ENCODE measurements around the gene LRRC75B. TPM values are rescaled to one million over a fixed set of nuclear protein-coding genes. Genes with fewer than 3 reads are reported as not detected.

The LRRC75B gene
- total RNA-seq, 1 experiment from 2014 or later = 14.5 TPM

DNA sequence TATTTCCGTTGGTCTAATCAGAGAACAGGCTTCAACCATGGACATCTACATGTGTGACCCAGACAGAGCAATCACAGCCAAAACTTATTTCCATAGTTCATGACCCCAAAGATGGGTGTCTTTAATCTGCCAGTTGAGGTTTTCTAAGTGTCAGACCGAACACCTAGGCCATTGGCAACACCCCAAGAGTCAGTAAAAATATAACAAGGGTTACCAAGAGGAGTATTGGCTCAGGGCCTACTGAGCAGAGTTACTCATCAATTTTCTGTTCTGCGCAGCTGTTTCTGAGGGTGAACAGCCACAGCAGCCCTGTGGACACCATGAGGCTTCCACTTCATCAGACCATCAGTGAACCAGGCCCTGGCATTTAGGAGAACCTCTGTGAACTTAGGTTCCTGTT, 56.8 kb downstream of the LRRC75B start:
- CTCF ChIA-PET = no interaction called here
- H3K9me3 Mint-ChIP-seq (ENCODE audit: low read depth, unreplicated experiment) = no peaks in the 10 kb centered on the region
- BruUV-seq (replicated peaks) = no TSS peak
- H3K27ac Mint-ChIP-seq (ENCODE audit: unreplicated experiment) = no peak overlapping the region
- peaks cover 16% of the 10 kb centered on the region for H3K36me3 Mint-ChIP-seq (ENCODE audit: insufficient read depth, unreplicated experiment)
- peaks cover 12% of the 10 kb centered on the region for H3K4me1 Mint-ChIP-seq (ENCODE audit: low read depth, unreplicated experiment)
- TF ChIP-seq CTCF (IDR thresholded peaks at IDR 0.05; ENCODE audit: unreplicated experiment) = no peak
- DNase-seq = no peak
- intact Hi-C loops (cut with micrococcal nuclease; ENCODE audit: unreplicated experiment) = no loop called here
- H3K27me3 Mint-ChIP-seq (ENCODE audit: unreplicated experiment) = no peaks in the 10 kb centered on the region
- H3K4me3 Mint-ChIP-seq (ENCODE audit: low read depth, unreplicated experiment) = no peak overlapping the region

Other genes starting within 250 kb of the LRRC75B start
- 2.4 and 2.9 TPM in 2 replicates for gene ADORA2A, start 165.5 kb downstream of the LRRC75B start, total RNA-seq (2022)
- gene UPB1, start 97.7 kb downstream of the LRRC75B start, total RNA-seq (2022) = 0.22 and 0.50 TPM in 2 replicates
- gene GUCD1, start 37.9 kb downstream of the LRRC75B start, total RNA-seq (2022) = 130 and 149 TPM in 2 replicates
- 165 and 180 TPM in 2 replicates for gene SNRPD3, start 37.1 kb downstream of the LRRC75B start, total RNA-seq (2022)
- gene GGT1, start 10.1 kb upstream of the LRRC75B start, total RNA-seq (2022) = 63.8 and 79.3 TPM in 2 replicates
- not detected in 2 replicates for gene PIWIL3, start 181.6 kb upstream of the LRRC75B start, total RNA-seq (2022)
- gene SGSM1, start 213.1 kb upstream of the LRRC75B start, total RNA-seq (2022) = 0.07 and 0.20 TPM in 2 replicates

All from Calu3 (cell line).